Measurements from ENCODE around the gene LRRC47.
"Not testable (repeated sequence)": the region's sequence is repeated elsewhere in the genome, so short reads cannot be mapped to it uniquely, and the experiment has no call there.

Gene LRRC47

GRCh38 chr1:3748316-3748900 lies 47.9 kb downstream of the LRRC47 start:
- not testable (repeated sequence) for DNase-seq (ENCODE audit: low read depth, low spot score)

- no peak for DNase-seq (ENCODE audit: low read depth, low spot score)
These were observed 48.4 kb downstream of the LRRC47 start for GRCh38 chr1:3747903-3748302.

GRCh38 chr1:3747522-3747848 lies 48.8 kb downstream of the LRRC47 start:
- DNase-seq (ENCODE audit: low read depth, low spot score), result no peak

GRCh38 chr1:3746830-3747521 lies 49.3 kb downstream of the LRRC47 start:
- DNase-seq (ENCODE audit: low read depth, low spot score), result peak; percentile 79

GRCh38 chr1:3746389-3746829 lies 49.9 kb downstream of the LRRC47 start:
- no peak for DNase-seq (ENCODE audit: low read depth, low spot score)

- DNase-seq (ENCODE audit: low read depth, low spot score), result no peak
These were observed 50.5 kb downstream of the LRRC47 start for GRCh38 chr1:3745590-3746381.

GRCh38 chr1:3745071-3745470 lies 51.2 kb downstream of the LRRC47 start:
- DNase-seq (ENCODE audit: low read depth, low spot score), result no peak

- DNase-seq (ENCODE audit: low read depth, low spot score), result no peak
These were observed 51.7 kb downstream of the LRRC47 start for GRCh38 chr1:3744646-3745045.

GRCh38 chr1:3743826-3744225 lies 52.5 kb downstream of the LRRC47 start:
- no peak for DNase-seq (ENCODE audit: low read depth, low spot score)

- DNase-seq (ENCODE audit: low read depth, low spot score), result no peak
These were observed 52.9 kb downstream of the LRRC47 start for GRCh38 chr1:3743421-3743820.

- DNase-seq (ENCODE audit: low read depth, low spot score), result no peak
These were observed 53.6 kb downstream of the LRRC47 start for GRCh38 chr1:3742439-3743298.

- no peak for DNase-seq (ENCODE audit: low read depth, low spot score)
These were observed 54.5 kb downstream of the LRRC47 start for GRCh38 chr1:3741566-3742438.

GRCh38 chr1:3740752-3741151 lies 55.5 kb downstream of the LRRC47 start:
- no peak for DNase-seq (ENCODE audit: low read depth, low spot score)

- no peak for DNase-seq (ENCODE audit: low read depth, low spot score)
These were observed 56.3 kb downstream of the LRRC47 start for GRCh38 chr1:3740042-3740441.

- DNase-seq (ENCODE audit: low read depth, low spot score), result no peak
These were observed 57.4 kb downstream of the LRRC47 start for GRCh38 chr1:3738943-3739342.

GRCh38 chr1:3736708-3737107 lies 59.6 kb downstream of the LRRC47 start:
- no peak for DNase-seq (ENCODE audit: low read depth, low spot score)

GRCh38 chr1:3736131-3736561 lies 60.2 kb downstream of the LRRC47 start:
- DNase-seq (ENCODE audit: low read depth, low spot score), result no peak

- DNase-seq (ENCODE audit: low read depth, low spot score), result no peak
These were observed 60.6 kb downstream of the LRRC47 start for GRCh38 chr1:3735688-3736087.

GRCh38 chr1:3735027-3735681 lies 61.1 kb downstream of the LRRC47 start:
- no peak for DNase-seq (ENCODE audit: low read depth, low spot score)

- no peak for DNase-seq (ENCODE audit: low read depth, low spot score)
These were observed 61.7 kb downstream of the LRRC47 start for GRCh38 chr1:3734602-3735001.

Data from activated naive CD8-positive, alpha-beta T cell treated with anti-CD3 and anti-CD28 coated beads, Interleukin-2, amount 50 U/mL, for 16 hours (primary cell).